Measurements from ENCODE around the gene MGP. TPM values are rescaled to one million over a fixed set of nuclear protein-coding genes. Genes with fewer than 3 reads are reported as not detected.

The MGP gene
- total RNA-seq, 1 experiment from 2014 or later, result 4.8 TPM

DNA sequence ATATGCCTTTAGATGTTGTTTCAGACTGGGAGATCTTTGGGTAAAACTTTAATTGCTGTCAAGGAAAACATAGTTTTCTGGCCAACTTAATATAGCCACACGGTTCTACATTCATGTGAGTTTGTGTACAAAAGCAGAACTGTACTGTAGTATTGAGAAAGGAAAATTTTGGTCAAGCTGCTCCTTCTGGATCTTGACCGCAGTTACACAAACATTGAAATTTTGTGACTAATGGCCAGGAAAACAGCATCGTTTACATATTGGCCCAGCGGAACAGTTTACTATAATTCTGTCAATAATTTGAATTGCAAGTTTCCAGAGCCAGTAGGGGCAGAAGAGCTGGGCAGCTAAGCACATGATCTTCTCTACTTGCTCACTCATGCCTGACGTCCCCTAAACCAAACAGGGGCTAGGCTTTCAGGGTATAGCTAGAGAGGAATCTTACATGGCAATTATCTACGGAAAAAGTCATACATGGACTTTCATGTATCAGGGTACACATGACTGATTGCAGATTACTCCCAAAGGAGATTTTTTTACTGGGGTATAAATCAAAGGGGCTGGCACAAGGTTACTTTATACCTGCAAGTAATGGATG, 31.0 kb downstream of the MGP start:
- Mint-ChIP-seq H3K27ac (ENCODE audit: low read depth, unreplicated experiment) (no peak overlapping the region), H3K27me3 (ENCODE audit: insufficient read depth, unreplicated experiment) (no peaks in the 10 kb centered on the region), H3K4me3 (ENCODE audit: unreplicated experiment) (no peak overlapping the region), H3K4me1 (ENCODE audit: insufficient read depth, unreplicated experiment) (no peaks in the 10 kb centered on the region), H3K9me3 (ENCODE audit: unreplicated experiment) (peaks cover 7% of the 10 kb centered on the region), H3K36me3 (ENCODE audit: insufficient read depth, unreplicated experiment) (no peaks in the 10 kb centered on the region)
- ChIA-PET POLR2A (interaction anchor here (0.6 to 0.8 kb wide), 3 partner anchors 10 to 52 kb away, joined by 3 to 4 read pairs (median 3); no protein-coding TSS in a partner anchor), CTCF (interaction anchor here (0.6 to 2.4 kb wide), 3 partner anchors 8 to 141 kb away, joined by 4 to 7 read pairs (median 4); no protein-coding TSS in a partner anchor)
- TF ChIP-seq, protein P1, sequence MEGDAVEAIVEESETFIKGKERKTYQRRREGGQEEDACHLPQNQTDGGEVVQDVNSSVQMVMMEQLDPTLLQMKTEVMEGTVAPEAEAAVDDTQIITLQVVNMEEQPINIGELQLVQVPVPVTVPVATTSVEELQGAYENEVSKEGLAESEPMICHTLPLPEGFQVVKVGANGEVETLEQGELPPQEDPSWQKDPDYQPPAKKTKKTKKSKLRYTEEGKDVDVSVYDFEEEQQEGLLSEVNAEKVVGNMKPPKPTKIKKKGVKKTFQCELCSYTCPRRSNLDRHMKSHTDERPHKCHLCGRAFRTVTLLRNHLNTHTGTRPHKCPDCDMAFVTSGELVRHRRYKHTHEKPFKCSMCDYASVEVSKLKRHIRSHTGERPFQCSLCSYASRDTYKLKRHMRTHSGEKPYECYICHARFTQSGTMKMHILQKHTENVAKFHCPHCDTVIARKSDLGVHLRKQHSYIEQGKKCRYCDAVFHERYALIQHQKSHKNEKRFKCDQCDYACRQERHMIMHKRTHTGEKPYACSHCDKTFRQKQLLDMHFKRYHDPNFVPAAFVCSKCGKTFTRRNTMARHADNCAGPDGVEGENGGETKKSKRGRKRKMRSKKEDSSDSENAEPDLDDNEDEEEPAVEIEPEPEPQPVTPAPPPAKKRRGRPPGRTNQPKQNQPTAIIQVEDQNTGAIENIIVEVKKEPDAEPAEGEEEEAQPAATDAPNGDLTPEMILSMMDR (IDR thresholded peaks at IDR 0.05; ENCODE audit: unreplicated experiment), result no peak
- DNase-seq (ENCODE audit: unreplicated experiment), result no peak
- no TSS peak for BruUV-seq (replicated peaks)
- intact Hi-C loops (cut with micrococcal nuclease), result no loop called here

DNA sequence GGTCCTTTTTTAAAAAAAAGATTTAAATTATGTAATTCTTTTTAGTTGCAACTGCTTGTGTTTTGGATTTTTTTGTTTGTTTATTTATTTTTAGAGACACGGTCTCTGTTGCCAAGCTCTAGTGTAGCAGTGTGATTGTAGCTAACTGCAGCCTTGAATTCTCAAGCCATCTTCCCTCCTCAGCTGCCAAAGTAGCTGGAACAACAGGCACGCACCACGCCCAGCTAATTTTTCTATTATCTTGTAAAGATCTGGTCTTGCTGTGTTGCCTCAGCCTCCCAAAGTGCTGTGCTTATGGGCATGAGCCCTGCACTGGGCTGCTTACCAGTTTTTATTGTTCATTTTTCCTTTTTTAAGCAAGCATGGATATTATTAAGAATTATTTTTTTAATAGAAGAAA, 31.7 kb downstream of the MGP start:
- BruUV-seq (replicated peaks), result no TSS peak
- H3K27ac Mint-ChIP-seq (ENCODE audit: low read depth, unreplicated experiment), result no peak overlapping the region
- TF ChIP-seq, protein P1 (IDR thresholded peaks at IDR 0.05; ENCODE audit: unreplicated experiment), result no peak
- POLR2A ChIA-PET, result interaction anchor here (0.6 to 0.9 kb wide), 4 partner anchors 9 to 142 kb away, joined by 3 to 4 read pairs (median 3); no protein-coding TSS in a partner anchor
- no peaks in the 10 kb centered on the region for H3K4me1 Mint-ChIP-seq (ENCODE audit: insufficient read depth, unreplicated experiment)
- no peaks in the 10 kb centered on the region for H3K36me3 Mint-ChIP-seq (ENCODE audit: insufficient read depth, unreplicated experiment)
- intact Hi-C loops (cut with micrococcal nuclease), result no loop called here
- no peak overlapping the region for H3K4me3 Mint-ChIP-seq (ENCODE audit: unreplicated experiment)
- CTCF ChIA-PET, result interaction anchor here (2.4 kb wide), 1 partner anchor 8 kb away, joined by 7 read pairs; no protein-coding TSS in a partner anchor
- H3K9me3 Mint-ChIP-seq (ENCODE audit: unreplicated experiment), result peaks cover 7% of the 10 kb centered on the region
- no peaks in the 10 kb centered on the region for H3K27me3 Mint-ChIP-seq (ENCODE audit: insufficient read depth, unreplicated experiment)
- DNase-seq (ENCODE audit: unreplicated experiment), result no peak

DNA sequence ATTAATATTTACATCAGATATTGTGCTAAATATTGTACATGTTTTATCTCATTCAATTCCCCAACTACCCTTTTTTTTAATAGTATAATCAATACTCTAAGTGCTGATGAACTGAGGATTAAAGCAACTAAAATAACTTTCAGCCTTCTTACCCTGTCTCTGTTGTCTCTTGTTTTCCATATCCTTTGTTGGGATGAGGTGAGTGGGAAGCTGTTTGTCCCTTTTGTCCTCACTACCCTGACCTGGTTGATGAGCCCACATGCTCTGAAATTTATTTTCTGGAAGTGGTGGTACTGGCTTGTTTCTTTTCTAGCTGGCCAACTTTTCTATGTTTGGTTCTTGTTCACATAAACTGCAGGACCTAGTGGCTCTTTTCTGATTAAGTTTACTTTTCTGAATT, 32.8 kb downstream of the MGP start:
- no peaks in the 10 kb centered on the region for H3K36me3 Mint-ChIP-seq (ENCODE audit: insufficient read depth, unreplicated experiment)
- no peak overlapping the region for H3K4me3 Mint-ChIP-seq (ENCODE audit: unreplicated experiment)
- intact Hi-C loops (cut with micrococcal nuclease), result no loop called here
- no peak for DNase-seq (ENCODE audit: unreplicated experiment)
- no TSS peak for BruUV-seq (replicated peaks)
- CTCF ChIA-PET, result interaction anchor here (0.6 to 1.9 kb wide), 5 partner anchors 21 to 369 kb away, joined by 3 to 8 read pairs (median 3); partner anchors contain the start of gene RERG
- H3K27me3 Mint-ChIP-seq (ENCODE audit: insufficient read depth, unreplicated experiment), result no peaks in the 10 kb centered on the region
- peaks cover 7% of the 10 kb centered on the region for H3K9me3 Mint-ChIP-seq (ENCODE audit: unreplicated experiment)
- H3K27ac Mint-ChIP-seq (ENCODE audit: low read depth, unreplicated experiment), result no peak overlapping the region
- TF ChIP-seq, protein P1 (IDR thresholded peaks at IDR 0.05; ENCODE audit: unreplicated experiment), result no peak
- POLR2A ChIA-PET, result interaction anchor here (0.6 to 0.7 kb wide), 3 partner anchors 68 to 155 kb away, joined by 3 read pairs; no protein-coding TSS in a partner anchor
- H3K4me1 Mint-ChIP-seq (ENCODE audit: insufficient read depth, unreplicated experiment), result no peaks in the 10 kb centered on the region

DNA sequence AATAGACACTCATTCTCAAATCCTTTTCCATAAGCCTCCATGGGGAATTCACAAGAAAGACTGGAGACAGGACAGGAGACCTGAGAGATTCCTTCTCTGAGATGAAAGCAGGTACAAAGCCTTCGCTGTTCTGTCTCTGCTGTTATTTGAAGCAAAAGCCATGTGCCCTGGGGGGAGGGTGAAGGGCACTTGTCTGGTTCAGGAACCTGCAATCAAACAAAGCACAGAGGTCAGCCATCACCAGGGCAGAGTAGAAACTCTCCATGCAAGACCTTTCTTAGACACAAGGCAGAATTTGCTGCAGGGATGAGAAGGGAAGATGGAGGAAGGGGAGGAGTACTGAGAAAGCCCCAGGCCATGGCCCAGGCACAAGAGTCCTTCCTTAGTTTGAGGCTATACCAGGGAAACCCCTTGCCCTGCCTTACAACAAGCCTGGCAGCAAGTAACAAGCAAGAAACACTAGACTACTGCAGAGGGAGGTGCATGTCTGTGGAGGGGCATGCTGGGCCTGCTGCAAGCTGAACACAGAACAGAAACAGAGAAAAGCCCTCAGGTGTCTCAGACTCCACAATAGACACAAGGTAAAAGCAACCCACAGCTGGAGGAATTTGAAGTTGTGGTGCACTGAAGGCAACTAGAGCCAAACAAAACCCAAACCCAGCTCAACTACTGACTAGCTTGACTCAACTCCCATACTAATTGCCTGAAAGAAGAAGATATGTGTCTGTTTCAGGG, 34.6 kb downstream of the MGP start:
- Mint-ChIP-seq H3K9me3 (ENCODE audit: unreplicated experiment) (no peaks in the 10 kb centered on the region), H3K4me3 (ENCODE audit: unreplicated experiment) (no peak overlapping the region), H3K27me3 (ENCODE audit: insufficient read depth, unreplicated experiment) (no peaks in the 10 kb centered on the region), H3K27ac (ENCODE audit: low read depth, unreplicated experiment) (no peak overlapping the region), H3K36me3 (ENCODE audit: insufficient read depth, unreplicated experiment) (no peaks in the 10 kb centered on the region), H3K4me1 (ENCODE audit: insufficient read depth, unreplicated experiment) (no peaks in the 10 kb centered on the region)
- DNase-seq (ENCODE audit: unreplicated experiment), result no peak
- CTCF ChIA-PET, result interaction anchor here (0.9 to 1.5 kb wide), 3 partner anchors 40 to 300 kb away, joined by 3 to 4 read pairs (median 4); no protein-coding TSS in a partner anchor
- no TSS peak for BruUV-seq (replicated peaks)
- POLR2A ChIA-PET, result interaction anchor here (0.7 kb wide), 1 partner anchor 26 kb away, joined by 3 read pairs; no protein-coding TSS in a partner anchor
- TF ChIP-seq, protein P1 (IDR thresholded peaks at IDR 0.05; ENCODE audit: unreplicated experiment), result no peak
- intact Hi-C loops (cut with micrococcal nuclease), result no loop called here
